GM19025 (cell line): ENCODE results near the gene WWP2.
"Not testable (repeated sequence)": the region's sequence is repeated elsewhere in the genome, so short reads cannot be mapped to it uniquely, and the experiment has no call there.

ENCODE experiments used
- ATAC-seq: cut with Tn5 transposase; IDR thresholded peaks from one replicate; pipeline ENCODE4 v1.9.1; 2021; ENCODE audit warnings: mild to moderate bottlenecking, low read depth, moderate library complexity; ENCODE audit not compliant: unreplicated experiment

WWP2 gene

DNA sequence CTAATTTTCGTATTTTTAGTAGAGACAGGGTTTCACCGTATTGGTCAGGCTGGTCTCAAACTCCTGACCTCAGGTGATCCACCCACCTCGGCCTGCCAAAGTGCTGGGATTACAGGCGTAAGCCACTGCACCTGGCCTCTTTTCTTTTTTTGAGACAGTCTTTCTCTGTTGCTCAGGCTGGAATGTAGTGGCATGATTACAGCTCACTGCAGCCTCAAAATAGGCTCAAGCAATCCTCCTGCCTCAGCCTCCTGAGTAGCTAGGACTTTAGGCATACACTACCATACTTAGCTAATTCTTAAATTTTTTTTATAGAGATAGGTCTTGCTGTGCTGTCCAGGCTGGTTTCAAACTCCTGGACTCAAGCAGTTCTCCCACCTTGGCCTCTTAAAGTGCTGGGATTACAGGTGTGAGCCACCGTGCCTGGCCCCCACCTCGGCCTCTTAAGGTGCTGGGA is 29.3 kb downstream of the WWP2 start:
- not testable (repeated sequence) for ATAC-seq

DNA sequence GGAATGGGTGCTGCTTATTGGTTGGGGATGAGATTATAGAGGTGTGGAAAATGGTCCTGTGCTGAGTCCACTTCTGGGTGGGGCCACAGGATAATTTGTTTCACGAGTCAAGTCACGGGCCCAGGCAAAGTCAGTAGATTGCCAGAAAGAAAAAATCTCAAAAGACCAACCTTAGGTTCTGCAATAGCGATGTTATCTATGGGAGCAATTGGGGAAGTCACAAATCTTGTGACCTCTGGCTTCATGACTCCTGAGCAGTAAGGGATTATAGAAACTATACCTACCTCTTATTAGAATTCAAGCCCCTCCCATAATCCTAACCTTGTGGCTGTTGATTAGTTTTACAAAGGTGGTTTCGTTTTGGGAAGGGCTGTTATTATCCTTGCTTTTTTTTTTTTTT is 31.4 kb downstream of the WWP2 start:
- no peak for ATAC-seq

DNA sequence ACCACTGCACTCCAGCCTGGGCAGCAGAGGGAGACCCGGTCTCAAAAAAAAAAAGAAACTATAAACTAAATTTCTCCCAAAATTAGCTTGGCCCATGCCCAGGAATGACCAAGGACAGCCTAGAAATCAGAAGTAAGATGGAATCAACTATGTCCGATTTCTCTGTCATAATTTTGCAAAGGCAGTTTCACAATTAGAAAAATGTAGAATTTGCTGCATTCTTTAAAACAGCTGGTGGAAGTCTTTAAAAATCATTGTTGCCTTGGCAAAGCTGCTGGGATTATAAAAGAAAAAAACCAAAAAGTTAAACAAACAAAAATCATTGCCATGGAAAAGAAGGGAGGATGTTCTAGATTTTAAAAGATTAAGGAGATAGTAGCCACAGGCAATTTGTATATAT is 32.4 kb downstream of the WWP2 start:
- no peak for ATAC-seq

DNA sequence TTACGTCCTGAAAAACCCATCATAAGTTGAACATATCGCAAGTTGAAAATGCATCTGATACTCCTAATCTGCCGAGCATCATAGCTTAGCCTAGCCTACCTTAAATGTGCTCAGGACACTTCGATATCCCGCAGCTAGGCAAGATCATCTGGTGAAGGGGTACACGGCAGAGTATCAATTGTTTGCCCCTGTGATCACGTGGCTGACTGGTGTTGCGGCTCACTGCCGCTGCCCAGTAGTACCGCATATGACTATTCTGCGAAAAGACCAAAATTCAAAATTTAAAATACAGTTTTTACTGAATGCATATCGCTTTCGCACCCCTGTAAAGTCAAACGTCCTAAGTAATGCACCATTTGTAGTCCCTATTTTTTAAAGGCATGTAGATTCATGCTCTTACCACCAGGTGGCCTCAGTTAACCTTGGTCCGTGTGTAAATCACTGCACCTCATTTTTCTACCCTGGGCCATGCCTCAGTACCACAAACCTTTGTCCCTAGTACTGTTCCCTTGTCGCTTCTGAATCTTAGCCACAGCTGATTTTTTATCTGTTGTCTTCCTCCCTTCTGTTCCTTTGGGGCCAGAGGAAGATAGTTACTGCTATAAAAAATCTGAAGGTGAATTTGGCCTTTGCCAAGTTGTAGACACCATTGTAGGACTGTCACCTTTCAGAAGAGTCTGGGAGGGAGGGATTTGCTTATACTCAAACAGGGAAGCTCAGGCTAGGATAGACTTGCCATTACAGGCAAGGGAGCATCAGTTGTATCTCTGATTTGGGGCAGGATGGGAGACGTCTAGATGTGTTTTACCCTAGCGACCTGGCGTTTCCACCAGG is 34.4 kb downstream of the WWP2 start:
- no peak for ATAC-seq

DNA sequence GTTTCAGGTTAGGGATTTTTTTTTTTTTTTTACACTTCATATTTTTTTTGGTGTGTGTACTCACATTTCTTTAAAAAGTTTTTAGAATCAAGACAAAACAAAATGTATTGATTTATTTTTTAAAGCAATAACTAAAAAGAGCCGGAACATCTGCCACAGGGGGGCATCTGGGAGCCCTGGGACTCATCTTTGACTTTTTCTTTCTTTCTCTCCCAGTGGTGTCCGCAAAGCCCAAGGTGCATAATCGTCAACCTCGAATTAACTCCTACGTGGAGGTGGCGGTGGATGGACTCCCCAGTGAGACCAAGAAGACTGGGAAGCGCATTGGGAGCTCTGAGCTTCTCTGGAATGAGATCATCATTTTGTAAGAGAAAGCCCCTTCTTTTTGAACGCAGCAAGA is 36.3 kb downstream of the WWP2 start:
- ATAC-seq: no peak

DNA sequence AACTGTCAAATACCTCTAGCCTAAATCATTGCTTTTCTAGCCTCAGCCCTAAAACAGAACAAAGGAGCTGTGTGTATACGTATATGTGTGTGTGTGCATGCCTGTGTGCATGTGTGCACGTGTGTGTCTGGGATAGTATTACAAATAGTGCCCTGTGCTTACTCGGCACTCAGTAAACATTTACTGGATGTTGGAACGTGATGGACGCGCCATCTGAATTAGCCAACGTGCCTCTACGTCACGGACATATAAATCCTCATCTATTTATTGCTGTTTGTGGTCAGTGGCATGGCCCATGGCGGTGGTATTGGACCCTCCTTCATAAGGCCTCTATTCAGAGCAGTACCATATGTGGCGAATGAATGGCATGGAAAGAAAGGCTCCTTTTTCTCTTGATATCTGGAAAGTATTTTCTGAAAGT is 37.5 kb downstream of the WWP2 start:
- ATAC-seq: no peak

DNA sequence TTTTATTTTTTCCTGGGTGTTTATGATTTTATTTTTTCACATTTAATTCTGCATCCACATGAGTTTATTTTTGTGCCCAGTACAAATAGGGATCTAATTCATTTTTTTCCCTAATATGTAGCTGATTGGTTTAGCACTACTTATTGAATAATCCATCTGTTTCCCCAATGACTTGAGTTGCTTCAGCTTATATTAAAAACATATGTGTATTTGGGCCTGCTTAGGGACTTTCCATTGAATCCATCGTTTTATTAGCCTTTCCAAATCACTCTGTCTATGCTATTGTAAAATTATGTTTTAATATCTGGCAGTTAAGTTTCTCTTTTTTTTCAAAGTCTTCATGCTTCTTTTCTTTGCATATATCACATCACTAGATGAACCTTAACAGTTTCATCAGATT is 42.2 kb downstream of the WWP2 start:
- no peak for ATAC-seq

DNA sequence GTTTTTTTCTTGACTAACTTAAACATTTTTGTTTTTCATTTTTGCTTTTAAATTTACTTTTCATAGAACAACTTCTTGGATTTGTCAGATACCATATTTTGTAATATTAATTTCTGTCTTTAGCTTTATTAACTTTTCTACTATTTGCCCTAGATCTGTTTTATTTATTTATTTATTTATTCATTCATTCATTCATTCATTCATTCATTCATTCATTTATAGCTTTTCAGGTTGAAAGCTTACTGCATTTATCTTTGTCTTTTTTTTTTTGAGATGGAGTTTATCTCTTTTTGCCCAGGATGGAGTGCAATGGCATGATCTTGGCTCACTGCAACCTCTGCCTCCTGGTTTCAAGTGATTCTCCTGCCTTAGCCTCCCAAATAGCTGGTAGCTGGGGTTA is 44.6 kb downstream of the WWP2 start:
- not testable (repeated sequence) for ATAC-seq

DNA sequence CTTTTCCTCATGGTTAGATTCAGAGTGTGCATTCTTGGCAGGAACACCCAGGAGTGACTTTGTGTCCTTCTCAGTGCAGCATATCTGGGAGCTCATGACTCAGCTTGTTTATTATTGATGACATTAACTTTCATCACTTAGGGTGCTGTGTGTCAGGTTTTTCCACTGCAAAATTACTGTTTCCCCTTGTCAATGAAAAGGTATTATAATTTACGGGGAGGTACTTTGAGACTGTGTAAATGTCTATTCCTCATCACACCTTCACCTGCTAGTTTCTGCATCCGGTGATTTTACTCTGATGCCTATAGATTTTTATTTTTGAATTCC is 50.5 kb downstream of the WWP2 start:
- no peak for ATAC-seq

DNA sequence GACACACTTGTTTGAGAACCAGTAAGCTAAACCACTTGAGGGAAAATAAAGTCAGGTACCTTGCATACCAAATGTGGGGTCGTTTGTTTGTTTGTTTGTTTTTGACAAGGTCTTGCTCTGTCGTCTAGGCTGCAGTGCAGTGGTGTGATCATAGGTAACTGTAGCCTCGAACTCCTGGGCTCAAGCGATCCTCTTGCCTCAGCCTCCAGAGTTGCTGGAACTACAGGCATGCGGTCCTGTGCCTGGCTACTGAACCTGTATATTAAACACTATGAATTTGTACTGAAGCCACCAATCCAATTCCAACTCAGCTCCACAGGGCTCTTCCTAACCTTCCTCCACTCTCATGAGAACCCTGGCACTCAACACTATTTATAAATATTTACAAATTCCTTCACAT is 51.9 kb downstream of the WWP2 start:
- no peak for ATAC-seq

DNA sequence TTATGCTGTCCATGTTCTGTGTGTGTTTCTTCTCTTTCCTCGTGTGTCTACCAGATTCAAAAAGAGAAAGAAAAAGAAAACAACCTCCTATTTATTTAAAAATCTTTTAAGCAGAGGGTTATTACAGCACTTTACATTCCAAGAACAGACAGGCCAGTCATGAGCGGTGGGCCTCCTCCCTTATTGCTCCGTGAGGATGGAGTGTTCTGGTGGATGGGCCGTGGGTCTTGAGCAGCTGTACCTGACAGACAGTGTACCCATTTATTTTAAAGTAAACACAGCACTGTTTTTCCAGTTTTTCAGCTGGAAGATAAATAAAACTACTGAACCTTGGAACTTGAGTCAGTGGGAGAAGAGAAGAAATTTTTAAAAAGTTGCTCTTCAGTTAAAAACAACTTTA is 52.4 kb downstream of the WWP2 start:
- no peak for ATAC-seq

DNA sequence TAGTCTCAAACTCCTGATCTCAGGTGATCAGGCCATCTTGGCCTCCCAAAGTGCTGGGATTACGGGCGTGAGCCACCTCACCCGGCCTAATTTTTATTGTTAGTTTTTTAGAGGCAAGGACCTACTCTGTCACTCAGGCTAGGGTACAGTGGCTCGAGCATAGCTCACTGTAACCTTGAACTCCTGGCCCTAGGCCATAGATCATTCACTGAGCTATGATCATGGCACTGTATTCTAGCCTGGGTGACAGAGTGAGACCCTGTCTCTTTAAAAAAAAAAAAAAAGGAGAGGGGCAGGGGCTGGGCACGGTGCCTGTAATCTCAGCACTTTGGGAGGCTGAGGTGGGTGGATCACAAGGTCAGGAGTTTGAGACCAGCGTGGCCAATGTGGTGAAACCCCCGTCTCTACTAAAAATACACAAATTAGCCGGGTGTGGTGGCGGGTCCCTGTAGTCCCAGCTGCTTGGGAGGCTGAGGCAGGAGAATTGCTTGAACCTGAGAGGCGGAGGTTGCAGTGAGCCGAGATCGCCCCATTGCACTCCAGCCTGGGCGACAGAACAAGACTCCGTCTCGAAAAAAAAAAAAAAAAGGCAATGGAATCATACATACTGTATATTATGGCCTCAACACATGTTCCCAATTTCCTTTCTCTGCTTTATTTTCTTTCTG is 53.2 kb downstream of the WWP2 start:
- ATAC-seq: not testable (repeated sequence)

DNA sequence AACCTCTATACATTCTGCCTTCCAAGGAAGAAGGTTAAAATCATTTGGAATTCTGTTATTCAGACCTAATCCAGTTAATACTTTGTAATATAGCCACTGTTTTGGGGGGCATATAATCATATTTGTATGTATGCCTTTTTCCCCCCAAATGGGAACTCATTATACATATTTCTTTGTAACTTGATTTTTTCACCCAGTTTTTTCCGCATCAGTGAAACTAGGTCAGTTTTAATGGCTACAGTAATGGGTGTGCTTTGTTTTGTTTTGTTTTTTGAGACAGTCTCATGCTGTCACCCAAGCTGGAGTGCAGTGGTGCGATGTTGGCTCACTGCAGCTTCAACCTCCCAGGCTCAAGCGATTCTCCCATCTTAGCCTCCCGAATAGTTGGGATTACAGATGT is 54.9 kb downstream of the WWP2 start:
- ATAC-seq: no peak

DNA sequence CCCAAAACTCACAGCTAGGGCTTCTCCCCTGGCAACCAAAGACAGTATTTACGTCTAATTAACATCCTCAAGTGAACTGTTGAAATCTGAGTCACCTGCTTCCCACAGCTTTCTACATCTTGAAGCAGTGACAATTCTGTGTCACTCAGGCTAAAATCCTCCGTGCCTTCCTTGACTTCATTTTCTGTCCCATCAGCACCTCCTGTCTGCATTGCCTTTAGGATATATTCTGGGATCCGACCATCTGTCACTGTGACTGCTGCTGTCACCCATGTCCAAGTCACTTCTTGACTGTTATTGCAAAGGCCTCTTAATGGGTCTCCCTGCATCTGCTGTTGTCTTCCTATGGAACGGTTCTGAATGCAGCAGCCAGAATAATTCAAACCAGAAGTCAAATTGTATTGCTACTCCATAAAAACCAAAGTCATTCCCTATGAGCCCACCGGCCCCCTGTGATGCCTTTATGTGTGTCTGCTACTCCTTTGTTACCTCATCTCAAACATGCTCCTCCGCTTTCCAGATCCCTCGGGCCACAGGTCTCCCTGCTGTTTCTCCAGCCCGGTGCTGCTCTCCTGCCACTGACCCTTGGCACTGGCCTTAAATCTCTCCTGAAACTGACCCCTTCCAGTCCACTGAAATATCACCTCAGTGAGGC is 56.9 kb downstream of the WWP2 start:
- ATAC-seq: no peak

DNA sequence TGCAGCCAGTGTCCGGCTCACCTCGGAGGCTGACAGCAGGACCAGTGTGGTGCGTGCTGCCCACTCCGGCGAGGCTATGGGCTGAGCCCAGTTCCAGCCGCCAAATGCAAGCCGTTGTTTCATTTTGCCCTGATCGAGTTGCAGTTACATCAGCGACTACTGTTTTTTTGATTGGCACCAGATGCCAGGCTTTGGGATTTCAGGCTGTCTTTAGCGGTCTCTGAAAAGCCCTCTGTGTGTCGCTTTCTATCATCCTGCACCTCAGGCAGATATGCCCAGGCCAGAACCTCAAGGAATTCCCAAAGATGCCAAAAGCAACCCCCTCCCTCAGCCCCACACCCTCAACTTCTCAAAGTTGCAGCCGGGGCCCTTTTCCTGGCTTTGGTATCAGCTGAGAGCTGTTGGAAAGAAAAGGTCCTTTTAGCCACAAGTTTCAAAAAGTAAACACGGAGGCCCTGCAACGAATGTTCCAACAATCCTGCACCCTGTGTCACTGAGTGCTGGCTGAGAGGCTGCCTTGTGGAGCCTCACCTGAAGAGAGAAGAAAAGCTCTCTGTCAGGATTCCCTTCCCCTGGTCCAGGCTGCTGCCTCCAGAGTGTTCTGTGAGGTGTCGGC is 58.9 kb downstream of the WWP2 start:
- ATAC-seq: no peak

DNA sequence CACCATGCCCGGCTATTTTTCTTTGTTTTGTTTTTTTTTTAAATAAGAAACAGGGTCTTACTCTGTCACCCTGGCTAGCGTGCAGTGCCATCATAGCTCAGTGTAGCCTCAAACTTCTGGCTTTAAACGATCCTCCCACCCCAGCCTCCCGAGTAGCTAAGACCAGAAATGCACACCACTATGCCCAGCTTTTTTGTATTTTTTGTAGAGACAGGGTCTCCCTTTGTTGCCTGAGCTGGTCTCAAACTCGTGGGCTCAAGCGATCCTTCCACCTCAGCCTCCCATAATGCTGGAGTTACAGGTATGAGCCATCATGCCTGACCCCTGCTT is 59.7 kb downstream of the WWP2 start:
- no peak for ATAC-seq

DNA sequence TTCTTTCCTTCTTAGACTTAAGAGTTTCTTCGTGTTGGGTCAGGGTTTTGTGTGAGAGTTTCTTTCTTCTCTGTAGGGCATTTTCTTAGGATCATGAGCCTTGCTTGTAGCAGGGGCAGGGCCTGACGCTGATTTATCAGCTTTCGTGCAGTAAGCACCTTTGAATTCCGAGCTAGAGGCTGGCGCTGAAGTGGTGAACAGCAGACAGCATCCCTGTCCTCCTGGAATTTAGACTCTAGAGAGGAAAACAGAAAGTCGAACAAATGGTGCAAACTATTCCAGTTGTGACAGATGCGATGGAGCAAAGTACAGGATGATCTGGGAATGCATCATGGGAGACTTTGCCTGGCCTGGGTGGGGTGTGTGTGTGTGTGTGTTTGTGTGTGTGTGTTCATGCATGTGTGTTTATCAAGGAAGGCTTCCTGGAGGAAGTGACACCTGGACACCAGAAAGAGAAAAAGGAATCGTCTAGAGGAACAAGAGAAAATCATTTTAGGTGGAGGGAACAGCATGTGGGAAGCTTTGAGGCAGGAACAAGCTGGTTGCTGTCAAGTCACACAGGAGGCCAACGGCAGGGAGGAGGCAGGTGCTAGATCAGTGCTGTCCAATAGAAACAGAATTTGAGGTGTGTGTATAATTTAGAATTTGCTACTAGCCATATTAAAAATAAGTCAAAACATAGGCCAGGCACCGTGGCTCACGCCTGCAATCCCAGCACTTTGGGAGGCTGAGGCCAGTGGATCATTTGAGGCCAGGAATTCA is 60.2 kb downstream of the WWP2 start:
- no peak for ATAC-seq

DNA sequence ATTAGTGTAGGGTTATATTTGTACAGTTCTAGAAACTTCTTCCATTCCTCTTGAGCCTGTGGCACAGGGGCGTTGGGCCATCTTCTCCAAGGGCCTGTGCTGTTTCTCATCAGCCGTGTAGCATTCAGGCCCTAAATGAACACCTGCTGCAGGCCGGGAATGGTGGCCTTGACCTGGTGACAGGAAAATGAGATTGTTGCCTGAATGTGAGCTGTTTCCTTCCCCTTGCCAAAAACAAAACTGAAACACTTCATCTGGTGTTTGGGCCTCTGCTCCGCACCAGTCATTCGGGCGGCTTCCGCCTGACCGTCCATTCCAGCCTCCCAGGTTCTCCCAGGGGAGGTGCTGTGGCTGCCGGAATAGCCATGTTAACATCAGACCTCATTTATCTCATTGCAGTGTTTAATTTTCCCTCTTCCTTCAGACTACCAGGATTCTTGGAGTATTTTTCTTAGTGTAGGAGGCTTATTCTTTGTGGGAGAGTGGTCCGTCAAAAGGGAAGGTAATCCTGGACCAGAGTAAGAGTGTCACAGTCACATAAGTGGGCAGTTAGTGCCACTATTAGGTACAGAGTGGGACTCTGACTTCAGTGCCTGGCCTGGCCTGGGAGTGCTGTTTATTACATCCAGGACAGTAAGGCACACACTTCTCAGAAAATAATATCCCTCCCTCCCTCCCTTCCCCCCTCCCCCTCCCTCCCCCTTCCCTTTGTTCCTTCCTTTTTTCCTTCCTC is 61.9 kb downstream of the WWP2 start:
- ATAC-seq: peak; percentile 97

DNA sequence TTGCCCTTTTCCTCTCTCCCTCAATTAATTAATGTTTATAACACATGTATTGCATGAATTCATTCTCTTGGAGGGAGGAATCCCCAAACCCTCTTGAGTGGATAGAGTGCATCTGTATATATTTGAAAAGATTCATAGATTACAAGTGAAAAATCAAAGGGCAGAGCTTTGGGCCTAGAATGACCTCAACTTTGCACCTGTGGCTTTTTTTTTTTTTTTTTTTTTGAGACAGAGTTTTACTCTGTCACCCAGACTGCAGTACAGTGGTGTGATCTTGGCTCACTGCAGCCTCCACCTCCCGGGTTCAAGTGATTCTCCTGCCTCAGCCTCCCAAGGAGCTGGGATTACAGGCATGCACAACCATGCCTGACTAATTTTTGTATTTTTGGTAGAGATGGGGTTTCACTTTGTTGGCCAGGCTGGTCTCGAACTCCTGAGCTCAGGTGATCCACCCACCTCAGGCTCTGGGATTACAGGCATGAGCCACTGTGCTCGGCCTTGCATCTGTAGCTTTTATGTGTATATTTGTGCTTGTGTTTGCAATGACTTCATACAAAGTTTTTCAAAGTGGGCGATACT is 62.5 kb downstream of the WWP2 start:
- not testable (repeated sequence) for ATAC-seq

DNA sequence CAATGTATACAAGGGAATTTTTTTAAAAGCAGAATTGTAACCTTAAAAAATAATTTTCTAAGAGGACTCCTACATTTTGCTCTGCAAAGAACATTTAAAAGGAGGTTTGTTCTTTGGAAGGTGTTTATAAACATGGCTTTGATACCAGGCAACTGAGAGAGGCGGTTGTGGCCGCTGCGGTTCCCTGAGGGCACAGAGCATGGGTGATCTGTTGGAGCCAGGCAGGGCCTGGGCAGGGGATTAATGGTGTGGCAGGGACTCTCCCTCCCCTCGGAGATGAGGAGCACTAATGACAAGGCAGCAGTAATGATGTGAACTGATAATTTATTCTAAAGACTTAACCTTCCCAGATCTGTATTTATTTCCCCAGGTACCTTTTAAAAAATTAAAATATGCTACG is 65.4 kb downstream of the WWP2 start:
- no peak for ATAC-seq
